Suprapubic skin (tissue), 4 donors: ENCODE measurements around the gene NAIF1.

Experiments
- POLR2A ChIP-seq, 2 donors: fragments of 450-650 bp; IDR thresholded peaks; one replicate each; pipeline ENCODE4 v1.6.1; 2017; ENCODE audit warnings: antibody characterized with exemption in 2 of 2, mild to moderate bottlenecking in 2 of 2, moderate library complexity in 2 of 2
- POLR2AphosphoS5 ChIP-seq, 3 donors: sonication (generic); formaldehyde crosslinking; IDR thresholded peaks; one replicate each; pipeline ENCODE4 v1.6.1; 2017; ENCODE audit warnings: antibody characterized with exemption in 3 of 3
- TF ChIP-seq, protein P1 (sequence below), 2 donors: fragments of 200-600 bp in 1 of 2; fragments of 450-650 bp in 1 of 2; sonication (generic) in 1 of 2; IDR thresholded peaks; one replicate each; pipeline ENCODE4 v1.5.1; 2016 to 2019; ENCODE audit warnings: antibody characterized with exemption in 2 of 2, mild to moderate bottlenecking in 1 of 2, moderate library complexity in 1 of 2

GRCh38 chr9:128101690-128102089 lies 34.6 kb upstream of the NAIF1 start:
- TF ChIP-seq, protein P1, sequence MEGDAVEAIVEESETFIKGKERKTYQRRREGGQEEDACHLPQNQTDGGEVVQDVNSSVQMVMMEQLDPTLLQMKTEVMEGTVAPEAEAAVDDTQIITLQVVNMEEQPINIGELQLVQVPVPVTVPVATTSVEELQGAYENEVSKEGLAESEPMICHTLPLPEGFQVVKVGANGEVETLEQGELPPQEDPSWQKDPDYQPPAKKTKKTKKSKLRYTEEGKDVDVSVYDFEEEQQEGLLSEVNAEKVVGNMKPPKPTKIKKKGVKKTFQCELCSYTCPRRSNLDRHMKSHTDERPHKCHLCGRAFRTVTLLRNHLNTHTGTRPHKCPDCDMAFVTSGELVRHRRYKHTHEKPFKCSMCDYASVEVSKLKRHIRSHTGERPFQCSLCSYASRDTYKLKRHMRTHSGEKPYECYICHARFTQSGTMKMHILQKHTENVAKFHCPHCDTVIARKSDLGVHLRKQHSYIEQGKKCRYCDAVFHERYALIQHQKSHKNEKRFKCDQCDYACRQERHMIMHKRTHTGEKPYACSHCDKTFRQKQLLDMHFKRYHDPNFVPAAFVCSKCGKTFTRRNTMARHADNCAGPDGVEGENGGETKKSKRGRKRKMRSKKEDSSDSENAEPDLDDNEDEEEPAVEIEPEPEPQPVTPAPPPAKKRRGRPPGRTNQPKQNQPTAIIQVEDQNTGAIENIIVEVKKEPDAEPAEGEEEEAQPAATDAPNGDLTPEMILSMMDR (IDR thresholded peaks at IDR 0.05): no peak
- TF ChIP-seq POLR2A (IDR thresholded peaks at IDR 0.05) (no peak), POLR2AphosphoS5 (IDR thresholded peaks at IDR 0.05) (no peak)
